WTC11 (cell line): ENCODE results near the gene CPSF4. TPM values are rescaled to one million over a fixed set of nuclear protein-coding genes. Genes with fewer than 3 reads are reported as not detected.

Experiments
- ATAC-seq: fragments of 200-7000 bp; cut with Tn5 transposase; 2 replicates; pipeline ENCODE4 v1.10.0; 2021; ENCODE audit warnings: mild to moderate bottlenecking, moderate library complexity
- CTCF ChIA-PET: fragments of 300-600 bp; sonication (Branson Sonifier 250); formaldehyde crosslinking; loops from one replicate; lab custom pipeline; 2021; ENCODE audit warnings: antibody characterized with exemption; lab: Charles Lee
- POLR2A ChIA-PET: fragments of 350-600 bp; sonication (Branson Sonifier 250); formaldehyde crosslinking; loops from one replicate; lab custom pipeline; 2021; ENCODE audit warnings: antibody characterized with exemption; lab: Charles Lee
- DNase-seq: peaks from one replicate; pipeline ENCODE4 v3.0.0; 2021; ENCODE audit warnings: low spot score
- H3K27ac Mint-ChIP-seq: 2 replicates; pipeline ENCODE4 v1.8.0; 2021; ENCODE audit warnings: mixed read lengths
- H3K27me3 Mint-ChIP-seq: 2 replicates; pipeline ENCODE4 v1.8.0; 2021; ENCODE audit warnings: low read depth, mild to moderate bottlenecking, moderate library complexity, mixed read lengths
- H3K36me3 Mint-ChIP-seq: 2 replicates; pipeline ENCODE4 v1.8.0; 2021; ENCODE audit warnings: mixed read lengths
- H3K4me1 Mint-ChIP-seq: 2 replicates; pipeline ENCODE4 v1.8.0; 2022; ENCODE audit warnings: mixed read lengths
- H3K4me3 Mint-ChIP-seq: 2 replicates; pipeline ENCODE4 v1.8.0; 2021; ENCODE audit warnings: mild to moderate bottlenecking, moderate library complexity, mixed read lengths
- H3K9me3 Mint-ChIP-seq: 2 replicates; pipeline ENCODE4 v1.8.0; 2021; ENCODE audit warnings: mixed read lengths
- CREB1 ChIP-seq: sonication (generic); formaldehyde crosslinking; IDR thresholded peaks from 2 replicates; pipeline ENCODE4 v1.8.0; 2023; ENCODE audit warnings: mild to moderate bottlenecking, missing genetic modification reagents
- EMX1 ChIP-seq: fragments of 250-450 bp; sonication (Bioruptor Pico); IDR thresholded peaks from 2 replicates; pipeline ENCODE4 v1.8.0; 2021; ENCODE audit warnings: mild to moderate bottlenecking
- FOXJ3 ChIP-seq: sonication (generic); formaldehyde crosslinking; IDR thresholded peaks from 2 replicates; pipeline ENCODE4 v1.9.0; 2021; ENCODE audit warnings: missing genetic modification reagents, mild to moderate bottlenecking, borderline replicate concordance
- SMAD4 ChIP-seq: sonication (generic); formaldehyde crosslinking; IDR thresholded peaks from 2 replicates; pipeline ENCODE4 v1.8.0; 2022; ENCODE audit warnings: mild to moderate bottlenecking, missing genetic modification reagents
- TEAD1 ChIP-seq: sonication (generic); formaldehyde crosslinking; IDR thresholded peaks from 2 replicates; pipeline ENCODE4 v1.8.0; 2022; ENCODE audit warnings: mild to moderate bottlenecking, missing genetic modification reagents
- ZNF232 ChIP-seq: sonication (generic); formaldehyde crosslinking; IDR thresholded peaks from 2 replicates; pipeline ENCODE4 v1.8.0; 2022; ENCODE audit warnings: mild to moderate bottlenecking, missing genetic modification reagents
- ZNF396 ChIP-seq: fragments of 250-450 bp; sonication (Bioruptor Pico); IDR thresholded peaks from 2 replicates; pipeline ENCODE4 v1.8.0; 2021; ENCODE audit warnings: mild to moderate bottlenecking, moderate library complexity, borderline replicate concordance
- total RNA-seq: library from RNA; stranded (reverse); gene quantifications from 3 replicates; pipeline ENCODE4 v1.2.3, GENCODE V29; 2021
- TF ChIP-seq, protein P1 (sequence below): fragments of 250-450 bp; sonication (Bioruptor Pico); conservative IDR thresholded peaks from 2 replicates; pipeline ENCODE4 v1.9.0; 2021; ENCODE audit warnings: mild to moderate bottlenecking
- TF ChIP-seq, protein P2 (sequence below): sonication (generic); formaldehyde crosslinking; IDR thresholded peaks from 2 replicates; pipeline ENCODE4 v1.8.1; 2023; ENCODE audit warnings: mild to moderate bottlenecking, missing genetic modification reagents, moderate library complexity
- TF ChIP-seq, protein P3 (sequence below): sonication (generic); formaldehyde crosslinking; IDR thresholded peaks from 2 replicates; pipeline ENCODE4 v1.8.0; 2022; ENCODE audit warnings: missing genetic modification reagents
- TF ChIP-seq, protein P4 (sequence below): sonication (generic); formaldehyde crosslinking; IDR thresholded peaks from 2 replicates; pipeline ENCODE4 v1.8.1; 2022; ENCODE audit warnings: mild to moderate bottlenecking, moderate library complexity, missing genetic modification reagents
- TF ChIP-seq, protein P5 (sequence below): sonication (generic); formaldehyde crosslinking; IDR thresholded peaks from 2 replicates; pipeline ENCODE4 v1.8.0; 2023; ENCODE audit warnings: missing genetic modification reagents, mild to moderate bottlenecking, borderline replicate concordance
- TF ChIP-seq, protein P6 (sequence below): sonication (generic); formaldehyde crosslinking; IDR thresholded peaks from 2 replicates; pipeline ENCODE4 v1.8.1; 2023; ENCODE audit warnings: mild to moderate bottlenecking, missing genetic modification reagents

Gene CPSF4
- total RNA-seq, 1 experiment from 2014 or later, result 109 TPM

DNA sequence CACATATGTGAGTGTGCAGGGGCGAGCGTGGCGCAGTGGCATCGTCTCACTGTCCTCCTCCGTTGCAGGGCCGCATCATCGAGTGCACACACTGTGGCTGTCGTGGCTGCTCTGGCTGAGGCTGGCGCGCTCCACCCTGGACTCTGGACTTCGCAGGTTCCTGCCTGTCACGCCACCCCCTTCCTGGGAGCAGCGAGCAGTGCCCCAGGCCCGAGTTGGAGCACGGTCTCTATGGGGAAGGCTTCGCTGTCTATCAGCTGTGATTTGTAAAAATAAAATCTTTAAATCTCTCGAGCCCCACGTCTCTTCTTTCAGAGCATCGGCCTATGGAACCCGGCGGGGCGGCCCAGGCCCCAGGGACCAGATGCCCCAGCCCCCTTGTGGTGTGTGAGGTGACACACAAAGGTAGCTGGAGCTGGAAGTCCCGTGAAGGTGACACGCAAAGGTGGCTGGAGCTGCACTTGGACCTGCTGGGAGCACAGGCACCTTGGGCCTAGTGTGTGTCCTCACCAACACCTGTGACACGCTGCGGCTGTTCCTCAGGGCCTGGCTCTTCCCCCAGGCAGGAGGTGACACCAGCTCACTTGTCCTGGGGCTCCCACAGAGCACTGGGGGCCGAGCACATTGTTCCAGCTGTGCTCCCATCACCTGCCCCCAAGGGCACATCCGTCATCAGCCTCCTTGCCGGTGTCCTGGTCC, 19.3 kb upstream of the CPSF4 start (continued):
- TF ChIP-seq, protein P1, sequence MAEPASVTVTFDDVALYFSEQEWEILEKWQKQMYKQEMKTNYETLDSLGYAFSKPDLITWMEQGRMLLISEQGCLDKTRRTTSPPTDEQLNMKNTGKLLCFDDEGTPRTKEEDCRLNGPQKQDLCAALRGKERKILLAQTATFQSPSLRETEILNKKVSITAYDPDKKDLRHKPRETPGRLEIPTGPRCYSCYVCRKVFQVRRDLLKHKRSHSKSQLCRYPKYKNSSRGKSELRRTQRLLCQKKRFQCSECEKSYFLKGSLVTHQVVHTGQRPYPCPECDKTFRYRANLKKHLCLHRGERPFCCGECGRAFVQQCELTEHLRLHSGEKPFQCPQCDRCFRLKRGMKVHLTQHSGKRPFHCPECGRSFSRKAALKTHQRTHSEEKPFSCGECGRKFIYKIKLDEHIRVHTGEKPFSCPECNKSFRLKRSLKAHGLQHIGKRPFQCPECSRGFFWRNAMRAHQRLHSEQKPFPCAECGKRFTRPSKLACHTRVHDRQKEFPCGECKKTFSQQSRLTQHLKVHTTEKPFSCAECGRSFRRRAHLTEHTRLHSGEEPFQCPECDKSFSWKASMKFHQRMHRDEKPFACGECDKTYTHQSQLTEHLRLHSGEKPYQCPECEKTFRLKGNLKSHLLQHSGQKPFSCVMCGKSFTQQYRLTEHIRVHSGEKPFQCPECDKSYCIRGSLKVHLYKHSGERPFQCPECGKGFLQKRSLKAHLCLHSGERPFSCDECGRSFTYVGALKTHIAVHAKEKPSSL (CRISPR knock-in tag), result no peak
- TF ChIP-seq, protein P2, sequence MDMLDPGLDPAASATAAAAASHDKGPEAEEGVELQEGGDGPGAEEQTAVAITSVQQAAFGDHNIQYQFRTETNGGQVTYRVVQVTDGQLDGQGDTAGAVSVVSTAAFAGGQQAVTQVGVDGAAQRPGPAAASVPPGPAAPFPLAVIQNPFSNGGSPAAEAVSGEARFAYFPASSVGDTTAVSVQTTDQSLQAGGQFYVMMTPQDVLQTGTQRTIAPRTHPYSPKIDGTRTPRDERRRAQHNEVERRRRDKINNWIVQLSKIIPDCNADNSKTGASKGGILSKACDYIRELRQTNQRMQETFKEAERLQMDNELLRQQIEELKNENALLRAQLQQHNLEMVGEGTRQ (CRISPR knock-in tag), result no peak
- TF ChIP-seq, protein P3, sequence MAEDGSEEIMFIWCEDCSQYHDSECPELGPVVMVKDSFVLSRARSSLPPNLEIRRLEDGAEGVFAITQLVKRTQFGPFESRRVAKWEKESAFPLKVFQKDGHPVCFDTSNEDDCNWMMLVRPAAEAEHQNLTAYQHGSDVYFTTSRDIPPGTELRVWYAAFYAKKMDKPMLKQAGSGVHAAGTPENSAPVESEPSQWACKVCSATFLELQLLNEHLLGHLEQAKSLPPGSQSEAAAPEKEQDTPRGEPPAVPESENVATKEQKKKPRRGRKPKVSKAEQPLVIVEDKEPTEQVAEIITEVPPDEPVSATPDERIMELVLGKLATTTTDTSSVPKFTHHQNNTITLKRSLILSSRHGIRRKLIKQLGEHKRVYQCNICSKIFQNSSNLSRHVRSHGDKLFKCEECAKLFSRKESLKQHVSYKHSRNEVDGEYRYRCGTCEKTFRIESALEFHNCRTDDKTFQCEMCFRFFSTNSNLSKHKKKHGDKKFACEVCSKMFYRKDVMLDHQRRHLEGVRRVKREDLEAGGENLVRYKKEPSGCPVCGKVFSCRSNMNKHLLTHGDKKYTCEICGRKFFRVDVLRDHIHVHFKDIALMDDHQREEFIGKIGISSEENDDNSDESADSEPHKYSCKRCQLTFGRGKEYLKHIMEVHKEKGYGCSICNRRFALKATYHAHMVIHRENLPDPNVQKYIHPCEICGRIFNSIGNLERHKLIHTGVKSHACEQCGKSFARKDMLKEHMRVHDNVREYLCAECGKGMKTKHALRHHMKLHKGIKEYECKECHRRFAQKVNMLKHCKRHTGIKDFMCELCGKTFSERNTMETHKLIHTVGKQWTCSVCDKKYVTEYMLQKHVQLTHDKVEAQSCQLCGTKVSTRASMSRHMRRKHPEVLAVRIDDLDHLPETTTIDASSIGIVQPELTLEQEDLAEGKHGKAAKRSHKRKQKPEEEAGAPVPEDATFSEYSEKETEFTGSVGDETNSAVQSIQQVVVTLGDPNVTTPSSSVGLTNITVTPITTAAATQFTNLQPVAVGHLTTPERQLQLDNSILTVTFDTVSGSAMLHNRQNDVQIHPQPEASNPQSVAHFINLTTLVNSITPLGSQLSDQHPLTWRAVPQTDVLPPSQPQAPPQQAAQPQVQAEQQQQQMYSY (CRISPR knock-in tag), result no peak
- TF ChIP-seq, protein P4, sequence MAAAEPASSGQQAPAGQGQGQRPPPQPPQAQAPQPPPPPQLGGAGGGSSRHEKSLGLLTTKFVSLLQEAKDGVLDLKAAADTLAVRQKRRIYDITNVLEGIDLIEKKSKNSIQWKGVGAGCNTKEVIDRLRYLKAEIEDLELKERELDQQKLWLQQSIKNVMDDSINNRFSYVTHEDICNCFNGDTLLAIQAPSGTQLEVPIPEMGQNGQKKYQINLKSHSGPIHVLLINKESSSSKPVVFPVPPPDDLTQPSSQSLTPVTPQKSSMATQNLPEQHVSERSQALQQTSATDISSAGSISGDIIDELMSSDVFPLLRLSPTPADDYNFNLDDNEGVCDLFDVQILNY (CRISPR knock-in tag), result no peak

DNA sequence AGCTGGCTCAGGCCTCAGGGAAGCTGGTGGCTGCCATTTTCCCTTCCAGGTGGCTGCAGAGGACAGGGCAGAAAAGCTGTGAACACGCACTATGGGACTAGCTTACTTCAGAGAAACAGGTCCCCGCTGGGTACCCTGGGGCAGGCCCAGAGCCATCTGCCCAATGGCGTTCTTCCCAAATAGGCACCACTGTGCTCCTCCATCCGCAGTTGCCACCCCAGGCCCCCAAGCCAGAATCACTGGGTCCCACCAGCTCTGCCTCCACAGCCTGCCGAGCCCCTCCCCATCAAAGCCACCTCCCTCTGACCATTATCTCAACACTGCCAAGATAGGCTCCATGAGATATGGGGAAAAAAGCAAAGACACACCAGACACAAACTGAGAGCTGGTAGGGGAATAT, 18.5 kb upstream of the CPSF4 start:
- H3K27me3 Mint-ChIP-seq, result no peaks in the 10 kb centered on the region; the same call in 1 of the 2 replicates
- peaks cover 9% of the 10 kb centered on the region for H3K4me1 Mint-ChIP-seq
- DNase-seq (no peak), ATAC-seq (no peak)
- POLR2A ChIA-PET, result interaction anchor here (1.0 kb wide), 1 partner anchor 12 kb away, joined by 4 read pairs; the partner anchor contains the start of genes BUD31 and PDAP1
- CTCF ChIA-PET, result interaction anchor here (0.9 kb wide), 1 partner anchor 9 kb away, joined by 3 read pairs; no protein-coding TSS in a partner anchor
- H3K4me3 Mint-ChIP-seq, result no peak overlapping the region
- peaks cover 1% of the 10 kb centered on the region for H3K9me3 Mint-ChIP-seq
- peaks cover 70% of the 10 kb centered on the region for H3K36me3 Mint-ChIP-seq
- H3K27ac Mint-ChIP-seq, result no peak overlapping the region
- TF ChIP-seq, protein P5, sequence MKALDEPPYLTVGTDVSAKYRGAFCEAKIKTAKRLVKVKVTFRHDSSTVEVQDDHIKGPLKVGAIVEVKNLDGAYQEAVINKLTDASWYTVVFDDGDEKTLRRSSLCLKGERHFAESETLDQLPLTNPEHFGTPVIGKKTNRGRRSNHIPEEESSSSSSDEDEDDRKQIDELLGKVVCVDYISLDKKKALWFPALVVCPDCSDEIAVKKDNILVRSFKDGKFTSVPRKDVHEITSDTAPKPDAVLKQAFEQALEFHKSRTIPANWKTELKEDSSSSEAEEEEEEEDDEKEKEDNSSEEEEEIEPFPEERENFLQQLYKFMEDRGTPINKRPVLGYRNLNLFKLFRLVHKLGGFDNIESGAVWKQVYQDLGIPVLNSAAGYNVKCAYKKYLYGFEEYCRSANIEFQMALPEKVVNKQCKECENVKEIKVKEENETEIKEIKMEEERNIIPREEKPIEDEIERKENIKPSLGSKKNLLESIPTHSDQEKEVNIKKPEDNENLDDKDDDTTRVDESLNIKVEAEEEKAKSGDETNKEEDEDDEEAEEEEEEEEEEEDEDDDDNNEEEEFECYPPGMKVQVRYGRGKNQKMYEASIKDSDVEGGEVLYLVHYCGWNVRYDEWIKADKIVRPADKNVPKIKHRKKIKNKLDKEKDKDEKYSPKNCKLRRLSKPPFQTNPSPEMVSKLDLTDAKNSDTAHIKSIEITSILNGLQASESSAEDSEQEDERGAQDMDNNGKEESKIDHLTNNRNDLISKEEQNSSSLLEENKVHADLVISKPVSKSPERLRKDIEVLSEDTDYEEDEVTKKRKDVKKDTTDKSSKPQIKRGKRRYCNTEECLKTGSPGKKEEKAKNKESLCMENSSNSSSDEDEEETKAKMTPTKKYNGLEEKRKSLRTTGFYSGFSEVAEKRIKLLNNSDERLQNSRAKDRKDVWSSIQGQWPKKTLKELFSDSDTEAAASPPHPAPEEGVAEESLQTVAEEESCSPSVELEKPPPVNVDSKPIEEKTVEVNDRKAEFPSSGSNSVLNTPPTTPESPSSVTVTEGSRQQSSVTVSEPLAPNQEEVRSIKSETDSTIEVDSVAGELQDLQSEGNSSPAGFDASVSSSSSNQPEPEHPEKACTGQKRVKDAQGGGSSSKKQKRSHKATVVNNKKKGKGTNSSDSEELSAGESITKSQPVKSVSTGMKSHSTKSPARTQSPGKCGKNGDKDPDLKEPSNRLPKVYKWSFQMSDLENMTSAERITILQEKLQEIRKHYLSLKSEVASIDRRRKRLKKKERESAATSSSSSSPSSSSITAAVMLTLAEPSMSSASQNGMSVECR, result no peak
- no peak for TF ChIP-seq EMX1
- TF ChIP-seq, protein P6, sequence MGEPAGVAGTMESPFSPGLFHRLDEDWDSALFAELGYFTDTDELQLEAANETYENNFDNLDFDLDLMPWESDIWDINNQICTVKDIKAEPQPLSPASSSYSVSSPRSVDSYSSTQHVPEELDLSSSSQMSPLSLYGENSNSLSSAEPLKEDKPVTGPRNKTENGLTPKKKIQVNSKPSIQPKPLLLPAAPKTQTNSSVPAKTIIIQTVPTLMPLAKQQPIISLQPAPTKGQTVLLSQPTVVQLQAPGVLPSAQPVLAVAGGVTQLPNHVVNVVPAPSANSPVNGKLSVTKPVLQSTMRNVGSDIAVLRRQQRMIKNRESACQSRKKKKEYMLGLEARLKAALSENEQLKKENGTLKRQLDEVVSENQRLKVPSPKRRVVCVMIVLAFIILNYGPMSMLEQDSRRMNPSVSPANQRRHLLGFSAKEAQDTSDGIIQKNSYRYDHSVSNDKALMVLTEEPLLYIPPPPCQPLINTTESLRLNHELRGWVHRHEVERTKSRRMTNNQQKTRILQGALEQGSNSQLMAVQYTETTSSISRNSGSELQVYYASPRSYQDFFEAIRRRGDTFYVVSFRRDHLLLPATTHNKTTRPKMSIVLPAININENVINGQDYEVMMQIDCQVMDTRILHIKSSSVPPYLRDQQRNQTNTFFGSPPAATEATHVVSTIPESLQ (CRISPR knock-in tag), result no peak
- TF ChIP-seq TEAD1 (CRISPR knock-in tag), result no peak
- no peak for TF ChIP-seq SMAD4 (CRISPR knock-in tag)
- no peak for TF ChIP-seq ZNF396
- TF ChIP-seq ZNF232 (CRISPR knock-in tag), result no peak
- TF ChIP-seq FOXJ3 (CRISPR knock-in tag), result no peak
- no peak for TF ChIP-seq CREB1 (CRISPR knock-in tag)
- TF ChIP-seq, all 79 proteins: peak for 0
